ENCODE data around the gene MIOX.
"Not testable (repeated sequence)": the region's sequence is repeated elsewhere in the genome, so short reads cannot be mapped to it uniquely, and the experiment has no call there.

MIOX gene

GRCh38 chr22:50518606-50519005, 31.9 kb downstream of the MIOX start:
- DNase-seq, result no peak

- DNase-seq, result no peak
Observed at GRCh38 chr22:50519151-50519550, 32.5 kb downstream of the MIOX start.

DNA sequence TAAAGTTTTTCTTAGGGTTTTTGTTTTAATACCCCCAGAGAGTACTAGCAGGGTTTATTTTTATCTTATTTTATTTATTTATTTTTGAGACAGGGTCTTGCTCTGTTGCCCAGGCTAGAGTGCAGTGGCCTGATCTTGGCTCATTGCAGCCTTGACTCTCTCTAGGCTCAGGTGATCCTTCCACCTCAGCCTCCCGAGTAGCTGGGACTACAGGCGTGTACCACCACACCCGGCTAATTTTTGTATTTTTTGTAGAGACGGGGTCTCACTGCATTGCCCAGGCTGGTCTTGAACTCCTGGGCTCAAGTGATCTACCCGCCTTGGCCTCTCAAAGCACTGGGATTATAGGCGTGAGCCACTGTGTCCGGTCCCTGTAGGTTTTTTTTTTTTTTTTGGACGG, 33.5 kb downstream of the MIOX start:
- DNase-seq, result not testable (repeated sequence)

DNA sequence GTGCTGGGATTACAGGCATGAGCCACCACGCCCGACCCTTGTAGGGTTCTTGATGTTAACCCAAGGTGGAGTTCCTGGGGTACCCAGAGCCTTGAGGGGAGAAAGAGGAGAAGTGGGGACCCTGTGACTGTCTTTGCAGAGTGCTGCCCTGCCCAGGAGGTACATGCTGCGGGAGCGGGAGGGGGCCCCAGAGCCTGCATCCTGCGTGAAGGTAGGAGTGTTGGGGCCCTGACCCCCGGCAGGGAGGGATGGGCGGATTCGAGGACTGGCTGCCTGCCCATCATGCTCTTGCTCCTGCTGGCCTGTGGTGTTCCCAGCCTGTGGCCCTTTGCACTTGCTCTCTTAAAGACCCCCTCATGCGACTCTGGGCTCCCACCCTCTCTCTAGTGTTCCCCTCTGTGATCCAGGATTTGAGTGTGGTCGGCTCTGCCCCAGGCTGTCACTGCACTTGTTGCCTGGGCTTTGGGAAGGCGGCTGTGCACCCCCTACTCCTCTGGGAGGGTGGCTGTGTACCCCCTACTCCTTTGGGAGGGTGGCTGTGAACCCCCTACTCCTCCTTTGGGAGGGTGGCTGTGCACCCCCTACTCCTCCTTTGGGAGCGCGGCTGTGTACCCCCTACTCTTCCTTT, 34.3 kb downstream of the MIOX start:
- no peak for DNase-seq

GRCh38 chr22:50521710-50522109, 35.1 kb downstream of the MIOX start:
- no peak for DNase-seq

DNA sequence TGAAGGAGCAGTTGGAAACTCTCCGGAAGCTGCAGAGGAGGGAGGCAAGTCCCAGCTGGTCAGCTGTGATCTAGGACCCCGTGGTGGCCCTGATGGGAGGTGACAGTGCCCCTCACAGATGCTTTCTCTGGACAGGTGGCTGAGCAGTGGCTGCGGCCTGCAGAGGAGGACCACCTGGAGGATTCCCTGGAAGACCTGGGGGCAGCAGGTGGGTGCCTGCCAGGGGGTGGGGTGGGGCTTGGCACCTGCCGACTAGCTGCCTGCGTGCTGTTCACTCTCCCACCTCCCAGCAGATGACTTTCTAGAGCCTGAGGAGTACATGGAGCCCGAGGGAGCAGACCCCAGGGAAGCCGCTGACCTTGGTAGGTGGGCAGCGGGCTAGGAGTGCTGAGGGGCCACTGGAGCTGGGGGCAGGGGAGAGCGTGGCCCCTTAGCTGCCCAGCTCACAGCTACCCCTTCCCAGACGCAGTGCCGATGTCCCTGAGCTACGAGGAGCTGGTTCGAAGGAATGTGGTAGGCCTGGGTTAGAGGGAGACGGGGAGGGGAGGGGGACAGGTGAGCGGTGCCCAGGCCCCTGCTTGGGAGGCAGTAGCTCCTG, 35.6 kb downstream of the MIOX start:
- no peak for DNase-seq

DNA sequence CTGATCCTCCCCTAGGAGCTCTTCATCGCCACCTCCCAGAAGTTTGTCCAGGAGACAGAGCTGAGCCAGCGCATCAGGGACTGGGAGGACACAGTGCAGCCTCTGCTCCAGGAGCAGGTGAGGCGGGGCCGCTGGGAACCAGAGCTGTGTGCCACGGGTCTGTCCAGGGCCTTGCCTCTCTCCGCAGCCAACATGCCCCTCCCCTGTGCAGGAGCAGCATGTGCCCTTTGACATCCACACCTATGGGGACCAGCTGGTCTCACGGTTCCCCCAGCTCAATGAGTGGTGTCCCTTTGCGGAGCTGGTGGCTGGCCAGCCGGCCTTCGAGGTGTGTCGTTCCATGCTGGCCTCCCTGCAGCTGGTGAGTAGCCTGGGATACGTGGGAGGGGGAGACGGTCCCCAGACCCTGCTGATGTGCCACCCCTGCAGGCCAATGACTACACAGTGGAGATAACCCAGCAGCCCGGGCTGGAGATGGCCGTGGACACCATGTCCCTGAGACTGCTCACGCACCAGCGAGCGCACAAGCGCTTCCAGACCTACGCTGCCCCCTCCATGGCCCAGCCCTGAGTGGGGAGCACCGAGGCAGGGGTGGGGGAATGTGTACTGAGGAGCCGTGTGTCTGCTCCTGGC, 36.3 kb downstream of the MIOX start:
- DNase-seq, result no peak

DNA sequence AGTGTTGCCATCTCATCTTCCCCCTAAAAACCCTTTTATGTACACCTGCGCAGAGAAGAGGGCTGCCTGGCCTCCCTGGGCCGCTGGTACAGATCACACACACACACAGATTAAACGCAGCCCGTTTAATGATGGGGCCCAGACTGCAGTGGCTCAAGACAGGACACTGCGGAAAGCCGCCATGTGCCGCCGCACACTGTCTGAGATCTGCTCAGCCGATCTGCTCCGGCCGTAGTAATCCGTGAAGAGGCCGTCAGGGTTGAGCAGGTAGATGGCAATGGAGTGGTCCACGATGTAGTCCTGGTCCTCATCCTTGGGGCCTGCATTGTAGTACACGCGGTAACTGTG, 36.8 kb downstream of the MIOX start:
- no peak for DNase-seq

DNA sequence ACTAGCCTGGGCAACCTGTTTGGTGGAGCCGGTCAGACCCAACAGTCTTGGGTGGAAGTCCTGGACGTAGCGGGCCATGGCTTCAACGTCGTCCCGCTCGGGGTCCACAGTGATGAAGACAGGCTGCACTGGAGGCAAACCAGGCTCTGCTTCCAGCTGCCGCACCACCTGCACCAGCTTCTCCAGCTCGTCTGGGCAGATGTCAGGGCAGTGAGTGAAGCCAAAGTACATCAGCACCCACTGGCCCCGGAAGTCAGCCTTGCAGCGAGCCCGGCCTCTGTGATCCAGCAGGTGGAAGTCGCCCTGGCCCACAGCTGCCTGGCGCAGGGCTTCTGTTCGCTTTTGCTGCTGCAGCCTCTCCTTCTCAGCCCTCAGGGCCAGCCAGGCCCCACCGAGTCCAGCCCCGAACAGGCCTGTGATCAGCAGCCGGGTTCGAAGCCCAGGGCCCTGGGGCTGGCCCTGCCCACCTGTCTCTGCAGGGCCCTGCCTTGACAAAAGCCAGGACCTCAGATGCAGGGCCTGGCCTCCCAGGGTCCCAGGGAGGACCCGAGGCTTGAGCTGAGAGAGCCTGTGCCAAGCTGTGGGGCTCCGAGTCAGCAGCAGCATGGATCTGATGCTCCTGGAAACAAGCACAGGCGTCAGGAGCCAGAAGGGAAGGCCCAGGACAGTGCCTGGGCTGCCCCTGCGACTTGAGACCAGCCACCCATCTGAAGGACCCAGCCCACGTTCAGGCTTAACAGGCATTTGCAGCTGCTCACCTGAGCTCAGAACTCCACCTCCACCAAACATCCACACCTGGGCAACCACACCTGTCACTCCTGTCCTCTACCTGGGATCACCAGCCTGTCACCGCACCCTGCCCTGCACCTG, 37.4 kb downstream of the MIOX start:
- DNase-seq, result no peak

DNA sequence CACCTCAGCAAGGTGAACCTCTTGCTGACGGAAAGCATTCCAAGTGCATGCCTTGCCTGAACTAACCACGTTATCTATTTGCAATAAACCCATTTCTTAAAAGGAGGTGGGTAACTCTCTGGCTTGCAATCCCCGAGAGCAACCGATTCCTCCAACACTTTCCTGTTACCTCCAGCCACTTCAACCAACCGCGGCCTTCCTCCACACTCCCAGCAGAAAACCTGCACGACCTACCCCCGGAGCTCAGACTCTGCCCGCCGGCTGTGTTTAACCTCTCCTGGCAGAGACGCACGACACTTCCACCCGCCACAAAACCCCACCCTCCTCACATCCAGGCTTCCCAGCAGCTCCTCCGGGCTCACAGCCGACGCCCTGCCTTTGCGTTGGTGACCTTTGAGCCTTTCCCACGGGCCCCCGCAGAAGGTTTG, 38.0 kb downstream of the MIOX start:
- DNase-seq, result no peak

DNA sequence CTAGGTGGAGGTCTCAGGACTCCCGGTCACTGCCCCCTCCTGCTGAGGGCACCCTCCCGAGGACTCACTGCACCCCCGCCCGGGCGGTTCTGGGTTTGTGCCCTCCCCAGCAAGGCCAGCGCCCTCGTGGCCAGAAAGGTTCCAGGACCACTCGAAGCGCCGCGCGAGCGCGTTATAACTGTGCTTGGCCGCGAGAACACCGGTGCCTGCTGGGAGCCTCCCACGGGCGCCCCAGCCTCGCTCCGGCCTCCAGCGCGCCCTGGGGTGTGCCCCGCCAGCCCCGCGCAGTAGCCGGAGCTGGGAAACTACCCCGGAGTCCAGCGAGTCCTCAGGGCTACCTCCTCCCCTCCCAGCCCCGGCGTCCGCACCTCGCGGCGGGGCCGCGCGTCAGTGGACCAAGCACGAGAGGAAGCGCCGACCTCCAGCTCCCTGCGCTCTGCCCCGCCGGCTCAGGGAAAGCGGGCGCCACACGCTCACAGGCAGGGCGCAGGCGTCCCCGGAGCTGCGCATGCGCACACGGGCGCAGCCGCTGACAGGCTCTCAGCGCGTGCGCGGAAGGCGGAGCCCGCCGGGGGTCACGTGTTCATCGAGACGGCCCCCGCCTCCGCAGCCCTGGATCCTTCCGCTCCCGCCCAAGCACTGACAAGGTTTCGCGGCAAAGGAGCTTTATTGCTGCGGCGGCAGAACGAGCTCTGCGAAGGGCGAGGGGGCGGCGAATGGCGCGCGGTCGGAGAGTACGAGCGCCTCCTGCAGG, 38.6 kb downstream of the MIOX start, which contains the start of gene SCO2:
SCO2 (minus strand) TSS at position 495 of the 754 bp plus-strand sequence. CDS start 1,187 bp downstream, outside the sequence.
- DNase-seq, result peak; percentile 98

DNA sequence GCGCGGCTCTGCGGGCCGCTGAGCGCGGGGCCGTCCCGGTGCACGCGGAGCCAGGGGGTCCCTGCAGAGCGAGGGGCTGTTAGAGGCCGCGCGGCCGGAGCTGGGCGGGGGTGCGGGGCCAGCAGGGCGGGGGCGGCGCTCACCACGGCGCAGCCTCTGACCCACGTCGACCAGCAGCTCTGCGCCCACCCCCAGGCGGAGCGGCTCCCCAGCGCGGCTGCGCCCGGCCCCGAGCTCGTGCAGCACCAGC, 39.1 kb downstream of the MIOX start:
- no peak for DNase-seq

- peak; percentile 91 for DNase-seq
Observed at GRCh38 chr22:50526108-50526833, 39.6 kb downstream of the MIOX start.

- DNase-seq, result peak; percentile 55
Observed at GRCh38 chr22:50526834-50527801, 40.5 kb downstream of the MIOX start.

DNA sequence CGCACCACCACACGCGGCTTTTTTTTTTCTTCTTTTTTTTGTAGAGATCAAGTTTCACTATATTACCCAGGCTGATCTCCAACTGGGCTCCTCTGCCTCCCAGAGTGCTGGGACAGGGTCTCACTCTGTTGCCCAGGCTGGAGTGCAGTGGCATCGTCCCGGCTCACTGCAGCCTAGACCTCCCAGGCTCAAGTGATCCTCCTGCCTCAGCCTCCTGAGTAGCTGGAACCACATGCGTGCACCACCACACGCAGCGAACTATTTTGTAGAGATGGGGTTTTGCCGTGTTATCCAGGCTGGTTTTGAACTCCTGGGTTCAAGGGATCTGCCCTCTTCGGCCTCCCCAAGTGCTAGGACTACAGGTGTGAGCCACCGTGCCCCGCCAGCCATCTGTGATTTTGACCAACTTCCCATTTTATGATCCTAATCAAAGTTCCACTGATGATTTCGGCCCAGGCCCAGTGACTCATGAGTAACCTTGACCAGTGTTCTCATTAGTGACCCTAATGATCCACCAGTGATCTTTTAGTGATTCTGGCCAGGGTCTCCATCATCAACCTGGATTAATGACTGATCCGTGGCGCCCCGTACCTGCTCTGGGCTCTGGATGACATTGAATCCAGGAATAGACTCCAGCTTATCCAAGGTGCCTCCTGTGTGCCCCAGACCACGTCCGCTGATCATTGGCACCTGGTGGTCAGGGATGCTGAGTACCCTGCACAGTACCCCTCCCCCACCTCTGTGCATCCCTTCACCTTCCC, 41.4 kb downstream of the MIOX start:
- DNase-seq, result no peak

GRCh38 chr22:50528682-50529415, 42.2 kb downstream of the MIOX start:
- no peak for DNase-seq

DNA sequence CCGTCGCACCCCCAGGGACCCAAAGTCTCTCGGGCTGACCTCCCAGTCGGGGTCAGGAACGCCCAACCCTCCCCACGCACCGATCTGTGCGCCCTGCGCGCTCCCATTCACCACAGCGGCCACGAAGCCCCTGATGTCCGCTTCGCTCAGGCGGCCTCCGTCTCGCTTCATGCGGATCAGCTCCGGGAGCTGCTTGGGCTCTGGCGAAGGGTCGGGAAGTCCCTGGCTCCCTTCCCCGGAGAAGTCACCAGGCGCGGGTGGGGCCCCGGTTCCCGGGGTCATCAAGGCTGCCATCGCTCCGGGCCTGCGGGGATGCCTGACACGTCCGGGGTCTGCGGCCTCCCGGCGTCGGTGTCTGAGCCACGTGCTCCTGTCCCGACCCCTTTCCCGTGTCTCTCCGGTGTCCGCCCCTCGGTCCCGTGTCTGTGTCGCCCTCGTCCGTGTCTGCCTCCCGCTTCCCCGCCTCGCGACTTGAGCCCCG, 42.8 kb downstream of the MIOX start:
- DNase-seq, result no peak

GRCh38 chr22:50529897-50530579, 43.4 kb downstream of the MIOX start, which contains the start of gene TYMP:
Gene TYMP, minus strand, starts transcription at chr22:50530012. Its CDS starts 303 bp downstream, at chr22:50529709.
- peak; percentile 64 for DNase-seq

- DNase-seq, result peak; percentile 47
Observed at GRCh38 chr22:50530580-50530876, 43.9 kb downstream of the MIOX start.
